G401.6 (cell line): ENCODE data around the gene CMTM2.
"Not testable (repeated sequence)": the region's sequence is repeated elsewhere in the genome, so short reads cannot be mapped to it uniquely, and the experiment has no call there.

ENCODE experiments used
- FAIRE-seq: peaks from 2 replicates; lab custom pipeline; 2012; peaks lifted over from hg19 to GRCh38; lab: Jason Lieb, UNC

The CMTM2 gene

GRCh38 chr16:66553223-66553622 is 26.0 kb upstream of the CMTM2 start:
- no peak for FAIRE-seq

GRCh38 chr16:66554021-66554420 is 25.2 kb upstream of the CMTM2 start:
- no peak for FAIRE-seq

- FAIRE-seq = no peak
These were observed 24.8 kb upstream of the CMTM2 start for GRCh38 chr16:66554495-66554894.

- FAIRE-seq = no peak
These were observed 19.2 kb upstream of the CMTM2 start for GRCh38 chr16:66560107-66560506.

- FAIRE-seq = no peak
These were observed 17.7 kb upstream of the CMTM2 start for GRCh38 chr16:66561381-66562080.

- peak; percentile 84 for FAIRE-seq
These were observed 16.9 kb upstream of the CMTM2 start for GRCh38 chr16:66562409-66562808.

- no peak for FAIRE-seq
These were observed 16.3 kb upstream of the CMTM2 start for GRCh38 chr16:66562986-66563385.

- no peak for FAIRE-seq
These were observed 15.5 kb upstream of the CMTM2 start for GRCh38 chr16:66563574-66564334.

- FAIRE-seq = no peak
These were observed 13.0 kb upstream of the CMTM2 start, which contains the start of gene CMTM1 for GRCh38 chr16:66566051-66566901. Gene CMTM1 (plus strand): TSS chr16:66566439. CDS start chr16:66566514, 75 bp downstream.

- FAIRE-seq = not testable (repeated sequence)
These were observed 12.0 kb upstream of the CMTM2 start for GRCh38 chr16:66567270-66567669.

GRCh38 chr16:66568355-66568754 is 10.9 kb upstream of the CMTM2 start:
- no peak for FAIRE-seq

- FAIRE-seq = no peak
These were observed 10.1 kb upstream of the CMTM2 start for GRCh38 chr16:66569131-66569530.

GRCh38 chr16:66569827-66570405 is 9.3 kb upstream of the CMTM2 start:
- FAIRE-seq = no peak

- FAIRE-seq = no peak
These were observed 6.9 kb upstream of the CMTM2 start for GRCh38 chr16:66572356-66572755.

- FAIRE-seq = no peak
These were observed 5.2 kb upstream of the CMTM2 start for GRCh38 chr16:66574081-66574480.

GRCh38 chr16:66574531-66574930 is 4.7 kb upstream of the CMTM2 start:
- no peak for FAIRE-seq

- FAIRE-seq = no peak
These were observed 4.2 kb upstream of the CMTM2 start for GRCh38 chr16:66575060-66575459.

GRCh38 chr16:66576296-66576695 is 3.0 kb upstream of the CMTM2 start:
- FAIRE-seq = no peak

GRCh38 chr16:66580605-66581209 is 1.4 kb downstream of the CMTM2 start:
- peak; percentile 17 for FAIRE-seq

- FAIRE-seq = no peak
These were observed 2.1 kb downstream of the CMTM2 start for GRCh38 chr16:66581246-66581952.
